Measurements from ENCODE around the gene WDR45B.
"Not testable (repeated sequence)": the region's sequence is repeated elsewhere in the genome, so short reads cannot be mapped to it uniquely, and the experiment has no call there.

The WDR45B gene

DNA sequence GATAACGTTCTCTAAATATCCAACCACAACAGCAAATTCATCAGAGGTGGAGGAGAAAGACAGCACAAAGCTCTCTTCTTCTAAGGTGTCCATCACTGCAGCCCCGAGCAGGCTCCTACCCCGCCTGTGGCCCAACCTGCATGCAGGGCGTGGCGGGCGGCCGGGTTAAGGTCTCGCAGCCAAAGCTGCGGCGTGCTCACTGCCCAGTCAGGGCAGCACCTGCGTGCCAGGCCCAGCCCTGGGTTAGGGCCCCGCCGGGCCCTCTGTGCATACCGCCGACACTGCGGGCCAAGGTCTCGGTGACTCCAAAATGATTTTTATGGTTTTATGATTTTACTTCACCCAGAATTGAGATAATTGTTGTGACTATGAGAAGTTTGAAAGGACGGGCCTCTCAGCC lies 70.9 kb downstream of the WDR45B start:
- no peak for DNase-seq

DNA sequence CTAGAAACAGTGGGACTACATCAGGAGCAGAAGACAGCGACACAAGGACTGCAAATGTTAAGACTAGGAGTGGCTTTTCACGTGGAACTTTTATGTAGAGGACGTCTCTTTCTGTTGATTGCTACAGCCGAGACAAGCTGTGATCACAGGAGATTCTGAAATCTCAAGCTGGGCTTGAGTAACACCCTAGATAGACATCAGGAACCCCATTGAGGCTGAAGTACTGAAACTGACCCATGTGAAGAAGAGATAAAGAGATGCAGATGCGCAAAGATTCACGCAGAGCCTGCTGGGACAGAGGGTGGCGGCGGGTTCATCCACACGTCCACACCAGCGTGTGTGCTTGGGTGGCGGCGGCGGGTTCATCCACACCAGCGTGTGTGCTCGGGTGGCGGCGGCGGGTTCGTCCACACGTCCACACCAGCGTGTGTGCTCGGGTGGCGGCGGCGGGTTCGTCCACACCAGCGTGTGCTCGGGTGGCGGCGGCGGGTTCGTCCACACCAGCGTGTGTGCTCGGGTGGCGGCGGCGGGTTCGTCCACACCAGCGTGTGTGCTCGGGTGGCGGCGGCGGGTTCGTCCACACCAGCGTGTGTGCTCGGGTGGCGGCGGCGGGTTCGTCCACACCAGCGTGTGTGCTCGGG lies 72.5 kb downstream of the WDR45B start:
- DNase-seq: not testable (repeated sequence)

DNA sequence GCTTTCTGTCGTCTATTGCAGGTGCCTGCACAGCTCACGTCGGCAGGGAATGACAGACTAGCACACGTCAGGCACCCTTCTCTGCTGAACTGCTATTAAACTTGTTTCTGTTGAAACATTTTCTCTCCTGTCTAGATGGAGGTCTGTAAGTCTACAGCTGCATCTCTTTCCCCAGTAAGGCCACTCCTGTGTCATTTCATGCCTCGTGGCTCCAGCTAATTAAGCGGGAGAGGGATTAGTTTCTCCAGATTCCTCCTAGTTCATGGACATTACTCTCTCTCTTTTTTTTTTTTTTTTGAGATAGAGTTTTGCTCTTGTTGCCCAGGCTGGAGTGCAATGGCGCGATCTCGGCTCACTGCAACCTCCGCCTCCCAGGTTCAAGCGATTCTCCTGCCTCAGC lies 74.2 kb downstream of the WDR45B start:
- no peak for DNase-seq

DNA sequence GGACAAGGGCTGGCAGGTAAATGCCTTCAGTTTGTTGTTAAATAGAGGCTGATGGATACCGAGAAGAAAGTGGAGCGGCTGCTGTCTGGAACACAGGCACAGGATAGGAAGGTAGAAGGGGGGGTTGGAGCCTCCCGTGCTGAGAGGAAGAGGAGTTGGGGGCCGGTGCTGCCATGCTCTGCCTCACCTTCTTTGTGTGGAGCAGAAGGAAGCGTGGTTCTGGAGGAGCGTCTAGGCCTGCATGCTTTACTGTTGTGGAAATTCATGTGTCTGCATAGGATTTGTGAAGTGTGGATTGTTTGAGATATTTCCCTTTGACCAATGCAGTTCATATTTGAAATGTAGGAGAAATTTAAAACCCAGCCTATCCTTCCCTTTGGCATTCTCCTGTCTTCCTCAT lies 76.4 kb downstream of the WDR45B start:
- DNase-seq: no peak

DNA sequence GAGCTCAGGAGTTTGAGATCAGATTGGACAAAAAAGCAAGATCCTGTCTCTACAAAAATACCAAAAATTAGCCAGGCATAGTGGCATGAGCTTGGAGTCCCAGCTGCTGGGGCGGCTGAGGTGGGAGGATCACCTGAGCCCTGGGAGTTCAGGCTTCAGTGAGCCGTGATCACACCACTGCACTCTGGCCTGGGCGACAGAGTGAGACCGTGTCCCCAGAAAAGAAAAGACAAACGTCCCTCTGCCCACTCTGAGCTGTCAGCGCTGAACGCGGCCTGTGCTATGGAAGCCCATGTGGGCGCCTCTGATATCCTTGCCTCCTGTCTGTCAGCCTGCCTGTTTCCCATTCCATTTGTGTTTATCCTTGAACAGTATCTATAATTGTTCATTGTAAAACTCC lies 78.0 kb downstream of the WDR45B start:
- no peak for DNase-seq

DNA sequence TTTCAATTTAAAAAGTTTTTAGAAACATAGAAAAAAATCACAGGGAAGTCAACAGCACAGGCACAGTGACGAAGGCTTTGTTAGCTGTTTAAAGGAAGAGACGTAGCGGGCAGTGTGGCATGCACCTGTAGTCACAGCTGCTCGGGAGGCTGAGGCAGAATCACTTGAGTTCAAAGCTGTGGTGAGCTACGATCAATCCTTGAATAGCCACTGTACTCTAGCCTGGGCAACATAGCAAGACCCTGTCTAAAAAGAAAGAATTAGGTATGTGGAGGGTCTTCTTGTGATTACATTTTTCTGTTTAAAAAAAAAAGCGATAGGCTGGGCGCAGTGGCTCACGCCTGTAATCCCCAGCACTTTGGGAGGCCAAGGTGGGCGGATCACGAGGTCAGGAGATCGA lies 78.6 kb downstream of the WDR45B start:
- DNase-seq: no peak

DNA sequence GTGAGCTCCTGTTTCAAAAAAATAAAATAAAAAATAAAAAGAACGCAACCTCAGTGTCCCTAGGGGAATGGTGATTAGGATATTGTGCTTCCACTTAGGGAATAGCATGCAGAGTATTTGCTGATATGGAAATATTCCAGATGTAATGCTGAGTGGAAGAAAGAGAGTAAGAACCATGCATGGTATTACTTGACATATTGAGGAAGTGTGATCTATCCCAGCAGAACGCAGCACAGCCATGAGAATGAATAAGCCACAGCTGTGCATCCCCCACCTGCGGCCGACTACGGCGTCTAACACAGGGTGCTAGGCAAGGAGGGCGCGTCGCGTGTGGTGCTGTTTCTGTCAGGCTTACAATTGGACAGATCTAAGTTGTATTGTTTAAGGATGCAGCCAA lies 79.2 kb downstream of the WDR45B start:
- DNase-seq: no peak

DNA sequence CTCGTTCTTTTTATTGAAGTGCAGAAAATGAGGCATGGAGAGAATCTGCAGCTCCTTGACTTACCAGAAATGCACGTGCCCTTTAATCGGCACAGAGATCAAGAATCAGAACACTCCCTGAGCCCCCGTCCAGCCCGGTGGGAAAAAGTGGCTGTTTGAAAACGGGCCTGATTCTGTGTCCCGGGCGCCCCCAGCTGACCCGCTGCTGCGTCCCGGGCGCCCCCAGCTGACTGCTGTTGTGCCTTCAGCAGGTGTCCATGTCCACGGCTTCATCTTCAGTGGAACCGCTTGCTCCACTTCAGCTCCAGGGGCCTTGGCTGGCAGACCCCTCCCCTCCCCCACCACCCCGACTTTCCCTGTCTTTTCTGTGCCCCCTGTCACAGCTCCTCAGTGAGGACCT lies 81.0 kb downstream of the WDR45B start:
- no peak for DNase-seq

DNA sequence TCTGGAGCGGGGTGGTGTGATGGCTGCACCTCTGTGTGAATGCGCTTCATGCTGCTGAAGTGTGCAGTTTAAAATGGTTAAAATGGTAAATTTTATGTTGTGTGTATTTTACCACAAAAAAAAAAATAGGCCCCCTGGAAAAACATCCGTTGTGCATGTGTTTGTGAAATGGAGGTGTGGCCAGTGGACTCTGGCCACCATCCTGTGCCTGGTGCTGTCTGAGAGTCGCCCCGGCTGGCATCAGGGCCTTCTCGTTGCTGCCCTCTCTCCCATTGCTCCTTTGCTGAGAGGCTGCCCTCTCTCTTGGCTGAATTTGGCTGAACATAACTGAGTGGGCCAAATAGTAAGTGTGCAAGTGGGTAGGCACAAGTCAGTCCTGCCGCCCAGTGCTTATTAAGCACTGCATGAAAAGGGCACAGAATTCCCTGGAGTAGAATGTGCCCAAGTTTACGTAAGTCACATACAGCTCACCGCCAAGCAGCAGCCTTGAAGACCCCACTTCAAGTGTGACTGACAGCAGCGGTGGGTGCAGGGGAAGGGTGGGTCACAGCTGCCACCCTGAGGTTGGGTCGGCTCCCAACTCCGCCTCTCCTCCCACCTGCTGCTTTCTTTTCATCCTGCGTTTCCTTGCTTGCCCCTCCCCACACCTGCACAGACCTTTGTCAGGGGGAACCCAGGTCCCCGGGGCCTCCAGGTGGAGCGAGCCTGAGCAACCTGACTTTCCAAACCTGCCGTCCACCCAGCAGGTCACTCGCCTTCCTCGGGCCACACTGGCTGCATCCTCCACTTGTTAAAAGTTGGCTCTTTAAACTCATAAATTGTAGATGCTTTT lies 81.9 kb downstream of the WDR45B start:
- no peak for DNase-seq

DNA sequence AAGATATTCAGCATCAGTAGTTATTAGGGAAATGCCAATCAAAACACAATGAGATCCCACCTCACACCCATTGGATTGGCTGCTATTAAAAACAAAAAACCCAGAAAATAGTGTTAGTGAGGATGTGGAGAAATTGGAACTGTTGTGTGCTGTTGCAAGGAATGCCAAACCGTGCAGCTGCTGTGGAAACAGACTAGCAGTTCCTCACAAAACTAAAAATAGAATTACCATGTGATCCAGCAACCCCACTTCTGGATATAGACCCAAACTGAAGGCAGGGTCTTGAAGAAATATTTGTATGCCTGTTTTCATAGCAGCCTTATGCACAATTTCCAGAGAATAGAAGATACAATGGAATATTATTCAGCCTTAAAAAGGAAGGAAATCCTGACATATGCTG lies 82.7 kb downstream of the WDR45B start:
- no peak for DNase-seq

All from NCI-H446 treated with DMSO at 0.1 percent for 48 hours (cell line).